GM12878 (cell line): ENCODE results near the gene KANSL3. TPM values are rescaled to one million over a fixed set of nuclear protein-coding genes. Genes with fewer than 3 reads are reported as not detected.
"Not testable (repeated sequence)": the region's sequence is repeated elsewhere in the genome, so short reads cannot be mapped to it uniquely, and the experiment has no call there.

ENCODE experiments used
- ATAC-seq: fragments of 200-7000 bp; cut with Tn5 transposase; 3 replicates; pipeline ENCODE4 v1.9.1; 2020; ENCODE audit warnings: mild to moderate bottlenecking, moderate library complexity
- BruUV-seq: library from RNA; stranded (reverse); fragments of 400-500 nt; replicated peaks from 2 replicates; lab custom pipeline; 2021; lab: Mats Ljungman, UMichigan
- CTCF ChIA-PET: fragments of 300-600 bp; sonication (Branson Sonifier 250); formaldehyde crosslinking; extraction: SDS; loops from one replicate; lab custom pipeline; 2021; ENCODE audit warnings: inconsistent platforms; lab: Yijun Ruan, JAX
- POLR2A ChIA-PET: fragments of 350-600 bp; formaldehyde crosslinking; extraction: SDS; loops from one replicate; lab custom pipeline; 2021; ENCODE audit warnings: inconsistent platforms; lab: Charles Lee
- RAD21 ChIA-PET: fragments of 300-600 bp; sonication (Branson Sonifier 250); formaldehyde crosslinking; loops from one replicate; lab custom pipeline; 2023; ENCODE audit warnings: antibody characterized with exemption; ENCODE audit not compliant: unreplicated experiment; lab: Charles Lee
- SMC1A ChIA-PET: fragments of 300-600 bp; sonication (Branson Sonifier 250); formaldehyde crosslinking; loops from one replicate; lab custom pipeline; 2023; ENCODE audit not compliant: unreplicated experiment, uncharacterized antibody; lab: Charles Lee
- DNase-seq: peaks from one replicate; pipeline ENCODE4 v3.0.0-alpha.2; 2011; ENCODE audit warnings: low read depth, low spot score
- FAIRE-seq: peaks from 3 replicates; lab custom pipeline; 2011; peaks lifted over from hg19 to GRCh38; lab: Jason Lieb, UNC
- H2AFZ ChIP-seq: 2 replicates; pipeline ENCODE4 v1.6.0; 2011; ENCODE audit warnings: low read depth, low read length, control low read depth; ENCODE audit not compliant: control insufficient read depth
- H3K27ac ChIP-seq: 2 replicates; pipeline ENCODE4 v1.5.1; 2011; ENCODE audit warnings: control low read depth; ENCODE audit not compliant: control insufficient read depth, insufficient read depth
- H3K27me3 ChIP-seq, 2 experiments: replicated peaks in 1 of 2; 2 replicates each; pipeline versions ENCODE4 v1.6.0 to v1.6.1; 2011; ENCODE audit warnings: low read length in 1 of 2; ENCODE audit not compliant: control insufficient read depth in 2 of 2, insufficient read depth in 2 of 2
- H3K36me3 ChIP-seq, 2 experiments: 2 replicates each; pipeline ENCODE4 v1.5.1; 2011; ENCODE audit warnings: low read length in 1 of 2; ENCODE audit not compliant: control insufficient read depth in 2 of 2, insufficient read depth in 2 of 2
- H3K4me1 ChIP-seq: 2 replicates; pipeline ENCODE4 v1.6.1; 2011; ENCODE audit warnings: mild to moderate bottlenecking, low read length, moderate library complexity, mixed read lengths; ENCODE audit not compliant: control insufficient read depth, insufficient read depth
- H3K4me2 ChIP-seq: 2 replicates; pipeline ENCODE4 v1.6.0; 2011; ENCODE audit warnings: control low read depth; ENCODE audit not compliant: control insufficient read depth, insufficient read depth
- H3K4me3 ChIP-seq: fragments of 200-600 bp; sonication (generic); 2 replicates; pipeline ENCODE4 v1.5.1; 2016
- H3K79me2 ChIP-seq: 2 replicates; pipeline ENCODE4 v1.6.0; 2011; ENCODE audit warnings: low read length; ENCODE audit not compliant: control insufficient read depth, insufficient read depth
- H3K9ac ChIP-seq: 2 replicates; pipeline ENCODE4 v1.8.0; 2011; ENCODE audit warnings: low read length, control low read depth, mixed read lengths; ENCODE audit not compliant: control insufficient read depth, insufficient read depth
- H3K9me3 ChIP-seq: replicated peaks from 3 replicates; pipeline ENCODE4 v1.5.1; 2011; ENCODE audit warnings: mild to moderate bottlenecking, low read length; ENCODE audit not compliant: control insufficient read depth, insufficient read depth
- H4K20me1 ChIP-seq: 2 replicates; pipeline ENCODE4 v1.6.0; 2011; ENCODE audit not compliant: control insufficient read depth, insufficient read depth
- EP300 ChIP-seq, 2 experiments: fragments of 150-350 bp in 1 of 2; IDR thresholded peaks; 2 replicates each; pipeline ENCODE4 v1.6.1; 2011 to 2012; ENCODE audit warnings: low read depth in 2 of 2, low read length in 2 of 2, borderline replicate concordance in 1 of 2, improper control_type of control experiment in 1 of 2, inconsistent platforms in 1 of 2; ENCODE audit not compliant: control insufficient read depth in 1 of 2
- NFYA ChIP-seq: IDR thresholded peaks from 2 replicates; pipeline ENCODE4 v1.6.1; 2011; ENCODE audit warnings: low read depth, mild to moderate bottlenecking, low read length, improper control_type of control experiment, borderline replicate concordance
- POLR2AphosphoS2 ChIP-seq: IDR thresholded peaks from 2 replicates; pipeline ENCODE4 v1.6.1; 2011; ENCODE audit warnings: low read depth, mild to moderate bottlenecking, low read length, improper control_type of control experiment, moderate library complexity
- SIX5 ChIP-seq: IDR thresholded peaks from 2 replicates; pipeline ENCODE4 v1.6.1; 2011; ENCODE audit warnings: mild to moderate bottlenecking, low read depth, low read length, moderate library complexity; ENCODE audit not compliant: severe bottlenecking
- SMAD1 ChIP-seq: fragments of 450-650 bp; IDR thresholded peaks from 2 replicates; pipeline ENCODE4 v1.6.1; 2018; ENCODE audit warnings: mild to moderate bottlenecking, low read depth; ENCODE audit not compliant: partially characterized antibody
- TAF1 ChIP-seq: IDR thresholded peaks from 2 replicates; pipeline ENCODE4 v1.6.1; 2011; ENCODE audit warnings: mild to moderate bottlenecking, low read depth, low read length, borderline replicate concordance
- WGBS: methylation state at CpG from one replicate; pipeline ENCODE4 v1.1.6; 2016; ENCODE audit warnings: low lambda C conversion rate; ENCODE audit not compliant: insufficient replicate concordance, insufficient coverage; ENCODE audit errors: missing lambda C conversion rate; 5-methylcytosine and 5-hydroxymethylcytosine counted together
- in situ Hi-C: fragments of 300-500 bp; cut with MboI; formaldehyde crosslinking; loops from 9 replicates; pipeline ENCODE4 v1.14.3; 2018; ENCODE audit warnings: mixed read lengths
- intact Hi-C: fragments of 100-400 bp; cut with micrococcal nuclease; formaldehyde crosslinking; loops from one replicate; pipeline ENCODE4 v1.14.2; 2022; ENCODE audit not compliant: unreplicated experiment
- polyA plus RNA-seq, 11 experiments: library from polyadenylated mRNA; depleted of rRNA in 4 of 11; unstranded in 6 of 11; stranded (reverse) in 5 of 11; fragments of >200 nt; fragmentation: Nextera tagmentation in 4 of 11; fragmentation: Illumina TruSeq in 1 of 11; extraction: Ambion mirVana in 4 of 11; extraction: Trizol in 1 of 11; gene quantifications; 1 replicate in 1 of 11; 2 replicates in 10 of 11; pipeline versions ENCODE4 v1.2.1 to v1.2.3, GENCODE V29; 2011 to 2016; ENCODE audit warnings: inconsistent platforms in 2 of 11, missing spikeins in 2 of 11, low read depth in 1 of 11
- total RNA-seq, 4 experiments: library from RNA; depleted of rRNA in 3 of 4; stranded (reverse); fragments of >200 nt in 3 of 4; fragmentation: Illumina TruSeq in 1 of 4; extraction: Trizol in 1 of 4; gene quantifications; 2 replicates each; pipeline versions ENCODE4 v1.2.1 to v1.2.3, GENCODE V29; 2013 to 2021
- TF ChIP-seq, protein P1 (sequence below): fragments of 450-650 bp; IDR thresholded peaks from 2 replicates; pipeline ENCODE4 v1.6.1; 2017; ENCODE audit warnings: mild to moderate bottlenecking
- TF ChIP-seq, protein P2 (sequence below): fragments of 450-650 bp; IDR thresholded peaks from 2 replicates; pipeline ENCODE4 v1.6.1; 2018; ENCODE audit warnings: mild to moderate bottlenecking, low read depth, moderate library complexity; ENCODE audit not compliant: partially characterized antibody

Gene KANSL3
- total and polyA plus RNA-seq, 10 of the 15 experiments (the other 5 are each of a cell fraction or from before 2014, with no cell fraction given) = 5.6 to 25.9 (median 16.7) TPM

DNA sequence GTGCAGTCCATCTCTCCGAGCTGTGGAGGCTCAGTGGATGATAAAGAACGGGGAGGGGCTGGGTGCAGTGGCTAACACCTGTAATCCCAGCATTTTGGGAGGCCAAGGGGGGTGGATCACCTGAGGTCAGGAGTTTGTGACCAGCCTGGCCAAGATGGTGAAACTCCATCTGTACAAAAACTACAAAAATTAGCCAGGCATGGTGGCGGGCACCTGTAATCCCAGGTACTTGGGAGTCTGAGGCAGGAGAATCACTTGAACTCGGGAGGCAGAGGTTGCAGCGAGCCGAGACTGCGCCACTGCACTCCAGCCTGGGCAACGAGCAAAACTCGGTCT, 84.2 kb downstream of the KANSL3 start:
- H2AFZ ChIP-seq, H3K79me2 ChIP-seq, H3K4me2 ChIP-seq, DNase-seq, ATAC-seq, FAIRE-seq, H3K9me3 ChIP-seq, H3K4me1 ChIP-seq, H3K27me3 ChIP-seq, H3K4me3 ChIP-seq, in situ Hi-C loops, H3K9ac ChIP-seq, BruUV-seq, H4K20me1 ChIP-seq, H3K27ac ChIP-seq: not testable (repeated sequence)
- intact Hi-C loops = loop anchor here (1.0 to 2.0 kb wide), 2 partner anchors 45 to 147 kb away; no protein-coding TSS in a partner anchor
- CTCF ChIA-PET = interaction anchor here (0.6 to 5.9 kb wide), 25 partner anchors 9 to 284 kb away, joined by 3 to 64 read pairs (median 4); partner anchors contain the start of genes ARID5A, CNNM4, KANSL3 and NEURL3
- SMC1A ChIA-PET = interaction anchor here (0.6 to 2.8 kb wide), 12 partner anchors 10 to 149 kb away, joined by 3 to 21 read pairs (median 5); partner anchors contain the start of gene ARID5A
- POLR2A ChIA-PET = interaction anchor here (0.7 to 1.4 kb wide), 9 partner anchors 12 to 43 kb away, joined by 3 to 6 read pairs (median 4); no protein-coding TSS in a partner anchor
- H3K36me3 ChIP-seq = peaks cover 6 to 33% of the 10 kb centered on the region in 2 experiments; a peak in 3 of 4 replicates
- 32% methylated on average over 8 of the region's 9 CpGs for WGBS
- RAD21 ChIA-PET = interaction anchor here (0.6 to 5.4 kb wide), 12 partner anchors 10 to 291 kb away, joined by 3 to 56 read pairs (median 7); no protein-coding TSS in a partner anchor

DNA sequence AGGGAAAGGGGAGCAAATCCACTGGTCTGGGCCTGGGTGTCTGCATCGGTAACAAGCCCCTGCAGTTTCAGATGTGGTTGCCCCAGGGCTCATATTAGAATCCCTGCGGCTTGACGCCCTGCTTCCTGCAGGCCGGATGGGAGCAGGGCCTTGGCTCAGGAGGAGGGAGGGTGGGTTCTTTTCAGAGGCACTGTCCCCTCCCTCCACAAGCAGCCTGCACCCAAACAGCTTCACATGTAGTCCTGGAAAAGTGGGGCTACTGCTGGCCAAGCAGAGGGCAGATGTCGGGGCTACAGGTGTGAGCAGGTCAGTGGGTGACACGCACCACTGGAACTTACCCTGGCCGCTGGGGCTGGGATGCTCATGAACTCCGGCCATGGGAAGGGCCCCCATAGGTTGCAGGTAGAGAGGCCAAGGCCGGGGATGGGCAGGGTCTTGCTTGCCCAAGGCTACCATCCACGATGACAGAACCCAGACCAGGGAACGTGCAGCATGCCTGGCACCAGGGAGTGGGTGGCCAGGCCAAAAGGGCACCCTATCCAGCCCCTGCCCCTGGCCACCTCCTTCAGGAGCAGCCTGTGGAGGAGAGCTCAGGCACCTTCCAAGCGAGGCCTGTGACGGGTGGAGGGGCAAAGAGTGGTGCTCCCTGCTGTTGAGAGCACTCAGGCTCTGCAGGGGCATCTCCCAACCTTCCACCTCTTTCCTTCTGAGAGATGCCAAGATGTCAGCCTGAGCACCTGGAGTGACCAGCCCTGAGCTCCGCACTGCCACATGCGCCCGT, 84.7 kb downstream of the KANSL3 start:
- in situ Hi-C loops (no loop called here), intact Hi-C loops (no loop called here)
- peaks cover 10 to 33% of the 10 kb centered on the region in 2 experiments; a peak in 3 of 4 replicates for H3K36me3 ChIP-seq
- H3K4me1 ChIP-seq = no peaks in the 10 kb centered on the region
- POLR2A ChIA-PET = interaction anchor here (0.7 to 1.4 kb wide), 8 partner anchors 11 to 42 kb away, joined by 3 to 6 read pairs (median 4); no protein-coding TSS in a partner anchor
- RAD21 ChIA-PET = interaction anchor here (0.6 to 5.4 kb wide), 13 partner anchors 9 to 291 kb away, joined by 3 to 56 read pairs (median 7); no protein-coding TSS in a partner anchor
- no TSS peak for BruUV-seq
- no peak for FAIRE-seq
- no peaks in the 10 kb centered on the region for H3K9me3 ChIP-seq
- no peak overlapping the region for H2AFZ ChIP-seq
- no peaks in the 10 kb centered on the region for H3K27me3 ChIP-seq
- no peaks in the 10 kb centered on the region; the same call in 1 of the 2 replicates for H4K20me1 ChIP-seq
- H3K79me2 ChIP-seq = no peaks in the 10 kb centered on the region
- no peak overlapping the region for H3K4me2 ChIP-seq
- H3K9ac ChIP-seq = no peak overlapping the region
- SMC1A ChIA-PET = interaction anchor here (0.6 to 2.8 kb wide), 11 partner anchors 9 to 148 kb away, joined by 3 to 21 read pairs (median 5); partner anchors contain the start of gene ARID5A
- H3K27ac ChIP-seq = no peak overlapping the region
- ATAC-seq = peak; percentile 11
- 65% methylated on average over 16 of the region's 16 CpGs for WGBS
- CTCF ChIA-PET = interaction anchor here (0.7 to 5.9 kb wide), 21 partner anchors 9 to 283 kb away, joined by 3 to 64 read pairs (median 5); partner anchors contain the start of genes ARID5A, CNNM4 and KANSL3
- no peak for DNase-seq
- no peak overlapping the region for H3K4me3 ChIP-seq
- TF ChIP-seq, protein P1, sequence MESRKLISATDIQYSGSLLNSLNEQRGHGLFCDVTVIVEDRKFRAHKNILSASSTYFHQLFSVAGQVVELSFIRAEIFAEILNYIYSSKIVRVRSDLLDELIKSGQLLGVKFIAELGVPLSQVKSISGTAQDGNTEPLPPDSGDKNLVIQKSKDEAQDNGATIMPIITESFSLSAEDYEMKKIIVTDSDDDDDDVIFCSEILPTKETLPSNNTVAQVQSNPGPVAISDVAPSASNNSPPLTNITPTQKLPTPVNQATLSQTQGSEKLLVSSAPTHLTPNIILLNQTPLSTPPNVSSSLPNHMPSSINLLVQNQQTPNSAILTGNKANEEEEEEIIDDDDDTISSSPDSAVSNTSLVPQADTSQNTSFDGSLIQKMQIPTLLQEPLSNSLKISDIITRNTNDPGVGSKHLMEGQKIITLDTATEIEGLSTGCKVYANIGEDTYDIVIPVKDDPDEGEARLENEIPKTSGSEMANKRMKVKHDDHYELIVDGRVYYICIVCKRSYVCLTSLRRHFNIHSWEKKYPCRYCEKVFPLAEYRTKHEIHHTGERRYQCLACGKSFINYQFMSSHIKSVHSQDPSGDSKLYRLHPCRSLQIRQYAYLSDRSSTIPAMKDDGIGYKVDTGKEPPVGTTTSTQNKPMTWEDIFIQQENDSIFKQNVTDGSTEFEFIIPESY = no peak
- TF ChIP-seq SMAD1 (no peak), EP300 (IDR thresholded peaks at IDR 0.05; ENCODE audit: borderline replicate concordance in 1 of 2, control insufficient read depth in 1 of 2, low read depth in 2 of 2, low read length in 2 of 2) (no peak), POLR2AphosphoS2 (peak; percentile 29; the same call in 1 of the 2 replicates), TAF1 (no peak), SIX5 (no peak), NFYA (no peak)
- TF ChIP-seq, protein P2, sequence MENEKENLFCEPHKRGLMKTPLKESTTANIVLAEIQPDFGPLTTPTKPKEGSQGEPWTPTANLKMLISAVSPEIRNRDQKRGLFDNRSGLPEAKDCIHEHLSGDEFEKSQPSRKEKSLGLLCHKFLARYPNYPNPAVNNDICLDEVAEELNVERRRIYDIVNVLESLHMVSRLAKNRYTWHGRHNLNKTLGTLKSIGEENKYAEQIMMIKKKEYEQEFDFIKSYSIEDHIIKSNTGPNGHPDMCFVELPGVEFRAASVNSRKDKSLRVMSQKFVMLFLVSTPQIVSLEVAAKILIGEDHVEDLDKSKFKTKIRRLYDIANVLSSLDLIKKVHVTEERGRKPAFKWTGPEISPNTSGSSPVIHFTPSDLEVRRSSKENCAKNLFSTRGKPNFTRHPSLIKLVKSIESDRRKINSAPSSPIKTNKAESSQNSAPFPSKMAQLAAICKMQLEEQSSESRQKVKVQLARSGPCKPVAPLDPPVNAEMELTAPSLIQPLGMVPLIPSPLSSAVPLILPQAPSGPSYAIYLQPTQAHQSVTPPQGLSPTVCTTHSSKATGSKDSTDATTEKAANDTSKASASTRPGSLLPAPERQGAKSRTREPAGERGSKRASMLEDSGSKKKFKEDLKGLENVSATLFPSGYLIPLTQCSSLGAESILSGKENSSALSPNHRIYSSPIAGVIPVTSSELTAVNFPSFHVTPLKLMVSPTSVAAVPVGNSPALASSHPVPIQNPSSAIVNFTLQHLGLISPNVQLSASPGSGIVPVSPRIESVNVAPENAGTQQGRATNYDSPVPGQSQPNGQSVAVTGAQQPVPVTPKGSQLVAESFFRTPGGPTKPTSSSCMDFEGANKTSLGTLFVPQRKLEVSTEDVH = peak; percentile 24
